GM18867 (cell line): ENCODE data around the gene MEIS1.
"Not testable (repeated sequence)": the region's sequence is repeated elsewhere in the genome, so short reads cannot be mapped to it uniquely, and the experiment has no call there.

ENCODE experiments used
- ATAC-seq: cut with Tn5 transposase; IDR thresholded peaks from one replicate; pipeline ENCODE4 v1.9.1; 2021; ENCODE audit warnings: mild to moderate bottlenecking, moderate library complexity; ENCODE audit not compliant: unreplicated experiment

Gene MEIS1

GRCh38 chr2:66434679-66435548 is at the start of gene MEIS1:
MEIS1 (plus strand) TSS chr2:66435125; CDS start chr2:66435857, 732 bp downstream.
- ATAC-seq: peak; percentile 90

GRCh38 chr2:66387016-66387753 is 47.7 kb upstream of the MEIS1 start:
- no peak for ATAC-seq

GRCh38 chr2:66389651-66390131 is 45.2 kb upstream of the MEIS1 start:
- peak; percentile 86 for ATAC-seq

DNA sequence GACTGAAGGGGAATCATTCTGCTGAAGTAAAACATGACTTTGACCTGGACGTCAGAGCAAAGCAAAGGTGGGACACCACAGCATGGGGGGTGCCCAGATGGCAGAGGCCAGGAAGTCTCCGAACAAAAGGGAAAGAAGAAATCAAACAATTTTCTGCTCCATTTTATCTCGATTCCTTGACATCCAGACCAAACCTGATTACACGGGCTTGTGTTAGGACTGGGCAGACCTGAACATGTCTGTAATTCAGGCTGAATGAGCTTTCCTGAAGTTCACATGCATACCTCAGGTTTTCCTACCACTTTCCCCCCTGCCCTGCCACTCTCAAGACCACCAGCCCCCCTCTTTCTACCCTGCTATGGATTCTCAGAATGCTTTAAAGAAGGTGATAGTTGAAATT is 44.8 kb upstream of the MEIS1 start:
- no peak for ATAC-seq

GRCh38 chr2:66390811-66391210 is 44.1 kb upstream of the MEIS1 start:
- no peak for ATAC-seq

DNA sequence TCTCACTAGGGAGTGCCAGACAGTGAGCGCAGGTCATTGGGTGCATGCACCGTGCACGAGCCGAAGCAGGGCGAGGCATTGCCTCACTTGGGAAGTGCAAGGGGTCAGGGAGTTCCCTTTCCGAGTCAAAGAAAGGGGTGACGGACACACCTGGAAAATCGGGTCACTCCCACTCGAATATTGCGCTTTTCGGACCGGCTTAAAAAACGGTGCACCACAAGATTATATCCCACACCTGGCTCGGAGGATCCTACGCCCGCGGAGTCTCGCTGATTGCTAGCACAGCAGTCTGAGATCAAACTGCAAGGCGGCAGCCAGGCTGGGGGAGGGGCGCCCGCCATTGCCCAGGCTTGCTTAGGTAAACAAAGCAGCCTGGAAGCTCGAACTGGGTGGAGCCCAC is 43.7 kb upstream of the MEIS1 start:
- ATAC-seq: not testable (repeated sequence)

DNA sequence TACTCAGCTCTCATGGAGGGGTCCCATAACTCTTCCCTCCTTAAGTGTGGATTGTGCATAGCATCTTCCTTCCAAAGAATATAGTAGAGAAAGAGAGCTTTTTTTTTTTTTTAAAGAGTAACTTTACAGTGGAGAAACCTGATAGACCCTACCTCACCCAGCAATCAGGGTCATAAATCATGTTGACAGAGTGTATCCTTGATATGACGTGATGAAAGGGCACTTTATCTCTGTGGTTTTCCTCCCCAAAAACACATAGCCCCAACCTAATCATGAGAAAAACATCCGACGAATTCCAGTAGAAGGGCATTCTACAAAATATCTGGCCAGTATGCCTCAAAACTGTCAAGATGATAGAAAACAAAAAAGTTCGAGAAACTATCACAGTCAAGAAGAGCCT is 29.5 kb upstream of the MEIS1 start:
- no peak for ATAC-seq

DNA sequence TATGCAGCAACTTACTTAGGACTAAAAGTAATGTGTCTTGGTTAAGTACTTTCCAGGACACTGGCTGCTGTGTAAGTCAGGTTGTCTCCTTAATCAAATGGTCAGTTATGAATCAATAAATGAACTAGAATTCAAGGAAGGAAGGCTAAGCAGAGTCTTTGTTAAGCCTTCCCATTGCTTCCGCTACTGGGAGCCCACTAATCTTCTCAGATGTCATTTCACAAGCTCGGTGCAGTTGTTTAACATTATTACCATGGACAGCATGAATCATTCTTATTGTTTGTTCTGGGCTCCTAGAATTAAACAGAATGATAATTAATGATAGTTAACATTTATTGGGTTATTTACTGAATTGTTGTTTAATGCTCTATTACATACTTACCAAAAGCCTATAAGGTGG is 26.0 kb upstream of the MEIS1 start:
- ATAC-seq: no peak

DNA sequence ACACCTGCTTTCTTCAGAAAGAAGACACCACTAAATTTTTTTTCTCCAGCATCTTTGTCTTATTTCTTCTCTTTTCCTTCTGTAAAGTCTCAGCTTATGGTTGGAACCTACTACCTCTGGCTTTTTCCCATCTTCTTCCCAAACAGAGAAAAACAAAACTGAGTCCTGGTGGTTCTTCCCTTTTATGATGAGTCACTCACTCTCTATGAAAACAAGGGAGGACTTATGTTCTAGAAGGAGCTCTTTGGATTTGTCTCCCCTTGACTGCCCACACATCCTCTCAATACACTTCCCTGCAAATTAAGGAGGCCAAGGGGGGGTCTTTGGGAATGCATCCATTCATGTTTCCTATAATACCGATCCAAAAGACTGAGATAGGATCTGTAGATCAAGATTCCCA is 22.1 kb upstream of the MEIS1 start:
- no peak for ATAC-seq

DNA sequence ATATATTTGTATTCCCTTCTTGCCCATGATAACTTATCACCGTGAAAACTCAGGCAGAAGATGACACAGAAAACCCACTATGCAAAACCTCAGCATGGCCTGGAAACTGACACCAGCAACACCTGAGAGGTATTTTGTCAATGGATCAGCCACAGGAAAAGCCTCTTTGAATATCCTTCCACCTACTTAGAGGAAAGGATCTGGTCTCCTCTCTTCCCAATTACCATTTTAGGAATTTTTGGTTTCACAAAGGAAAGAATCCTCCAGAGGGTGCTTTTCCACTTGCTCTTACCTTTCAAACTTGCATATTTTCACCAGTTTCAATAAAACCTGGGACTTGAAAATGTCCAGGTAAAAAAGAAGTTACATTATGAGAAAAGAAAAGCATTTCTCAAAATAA is 20.0 kb upstream of the MEIS1 start:
- ATAC-seq: no peak

GRCh38 chr2:66418381-66418780 is 16.5 kb upstream of the MEIS1 start:
- no peak for ATAC-seq

DNA sequence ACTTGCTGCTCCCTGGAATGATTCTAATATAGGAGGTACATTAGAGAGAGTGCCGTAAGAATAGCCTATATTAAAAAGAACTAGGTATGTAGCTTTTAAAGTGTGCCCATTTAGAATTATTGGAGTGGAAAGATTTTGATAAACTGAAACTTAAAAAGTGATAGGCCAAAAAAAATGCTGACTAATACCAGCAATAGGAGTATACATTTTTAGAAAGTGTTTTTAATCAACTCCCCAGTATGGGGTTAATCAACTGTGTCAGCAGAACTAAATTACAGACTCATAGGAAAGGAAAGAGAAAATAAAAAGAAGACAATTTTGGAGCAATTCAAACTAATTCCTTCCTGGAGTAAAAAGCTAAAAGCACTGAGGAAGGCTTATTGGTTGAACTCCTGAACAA is 13.3 kb upstream of the MEIS1 start:
- peak; percentile 40 for ATAC-seq

DNA sequence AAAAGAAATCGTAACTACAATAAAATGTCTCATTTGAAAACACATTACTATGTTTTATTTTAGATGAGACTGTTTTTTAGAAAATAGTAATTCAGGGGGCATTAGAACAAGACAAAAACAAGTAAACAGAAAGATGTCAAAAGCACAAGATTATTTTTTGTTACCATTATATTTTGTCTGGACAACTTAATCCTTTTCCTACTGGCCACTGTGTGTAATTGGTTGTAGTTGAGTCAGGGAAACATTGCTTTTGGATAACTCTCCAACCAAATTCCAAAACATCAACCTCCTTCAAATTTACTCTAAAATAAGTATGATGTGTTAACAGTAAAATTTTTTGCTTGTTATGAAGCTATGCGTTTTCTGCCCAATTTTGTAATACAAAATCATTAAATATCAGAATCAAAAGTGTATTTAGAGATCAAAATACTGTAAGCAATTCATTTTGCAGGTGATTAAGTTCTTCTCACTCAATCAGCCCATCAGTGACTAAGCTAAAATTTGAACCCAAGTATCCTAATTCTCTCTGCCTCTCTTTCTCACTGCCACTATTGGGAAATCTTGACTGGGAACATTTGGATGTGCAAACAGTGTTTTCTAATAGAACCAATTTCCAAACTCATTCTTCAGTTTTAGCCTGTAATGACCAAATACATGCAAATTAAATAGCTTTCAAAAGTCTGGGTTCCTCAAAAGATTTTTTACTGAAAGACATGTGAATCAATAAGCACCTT is 11.4 kb upstream of the MEIS1 start:
- no peak for ATAC-seq

- ATAC-seq: no peak
These were observed 8.4 kb upstream of the MEIS1 start for GRCh38 chr2:66426244-66427111.

DNA sequence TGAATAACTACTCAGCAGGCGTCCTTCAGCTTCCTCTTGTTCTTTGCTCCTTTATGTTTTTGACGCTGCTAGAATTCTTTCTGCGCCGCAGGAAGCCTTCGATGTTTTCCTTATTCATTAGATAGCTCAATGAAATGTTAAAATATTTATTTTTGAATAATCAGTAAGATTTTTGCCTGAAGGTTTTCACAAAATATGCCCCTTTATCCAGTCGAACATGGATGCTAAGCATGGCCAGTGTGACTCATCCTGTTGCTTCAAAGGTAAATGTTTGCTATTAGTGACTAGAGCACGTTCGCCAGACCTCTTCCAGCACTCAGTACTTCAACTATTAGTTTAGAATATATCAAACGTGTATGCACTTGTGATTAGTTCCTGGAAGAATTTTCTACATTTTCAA is 7.6 kb upstream of the MEIS1 start:
- no peak for ATAC-seq

DNA sequence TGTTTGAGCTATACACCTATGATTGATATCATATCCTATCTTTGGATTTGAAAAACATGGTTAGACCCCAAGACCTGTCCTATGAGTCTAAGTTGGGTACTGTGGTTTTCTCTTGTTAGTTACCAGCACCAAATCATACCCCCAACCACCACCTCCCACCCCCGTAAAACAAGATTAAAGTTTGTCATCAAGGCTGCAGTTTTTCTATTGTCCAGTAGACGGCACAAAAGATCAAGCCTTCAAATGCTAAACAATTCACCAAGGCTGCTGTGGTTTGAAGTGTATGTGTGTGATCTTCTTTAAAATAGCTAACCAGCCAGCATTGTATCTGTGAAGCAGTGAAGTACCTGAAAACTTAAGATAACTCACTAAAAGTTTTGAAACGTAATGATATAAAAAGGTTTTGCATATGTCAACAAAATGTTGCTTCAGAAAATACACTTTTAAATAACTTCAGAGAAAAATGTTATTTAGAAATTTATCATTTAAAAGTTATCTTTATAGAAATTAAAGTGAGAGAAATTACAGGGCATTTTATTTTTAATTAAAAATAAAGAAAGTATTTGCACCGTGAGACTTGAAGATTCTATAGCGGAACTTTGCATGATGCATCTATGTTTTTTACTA is 5.8 kb upstream of the MEIS1 start:
- ATAC-seq: peak; percentile 72

GRCh38 chr2:66429693-66430504 is 5.0 kb upstream of the MEIS1 start:
- no peak for ATAC-seq

DNA sequence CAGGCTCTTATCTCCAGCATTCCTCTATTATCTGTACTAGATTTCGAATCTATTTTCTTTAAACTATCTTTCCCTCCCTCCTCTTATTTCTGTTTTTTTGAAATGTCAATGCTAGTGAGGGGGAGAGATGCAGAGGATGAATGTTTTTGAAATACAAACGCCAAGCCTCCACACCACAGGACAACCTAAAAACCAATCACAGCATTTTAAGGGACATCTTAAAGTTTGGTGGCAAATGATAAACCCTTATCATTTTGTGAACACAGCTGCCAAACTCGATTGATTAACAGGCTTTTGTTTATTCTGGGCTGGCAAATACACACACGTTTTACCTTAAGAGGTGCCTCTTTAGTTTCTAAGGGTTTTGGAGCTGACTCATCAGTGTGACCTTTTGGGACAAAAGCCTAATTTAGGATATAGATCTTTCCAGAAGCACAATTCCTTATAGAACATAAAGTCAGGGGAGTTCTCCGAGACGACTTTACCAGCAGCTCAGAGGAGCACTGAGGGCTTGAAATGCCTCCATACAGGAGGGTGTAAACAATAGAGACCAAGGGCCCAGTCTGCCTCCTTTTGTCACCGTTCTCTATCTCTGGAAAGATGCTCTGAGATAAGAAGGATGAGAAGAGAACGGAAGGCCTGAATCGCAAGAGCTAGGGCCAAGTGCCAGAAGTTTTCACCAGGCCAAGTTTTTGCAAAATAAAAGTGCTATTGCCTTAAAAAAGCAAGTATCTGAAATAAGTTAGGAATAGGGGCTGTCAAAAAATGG is 4.2 kb upstream of the MEIS1 start:
- ATAC-seq: no peak
